Measurements from ENCODE around the gene PLA2G2F. TPM values are rescaled to one million over a fixed set of nuclear protein-coding genes. Genes with fewer than 3 reads are reported as not detected.

PLA2G2F gene
- total RNA-seq, 1 experiment from 2014 or later, result not detected

DNA sequence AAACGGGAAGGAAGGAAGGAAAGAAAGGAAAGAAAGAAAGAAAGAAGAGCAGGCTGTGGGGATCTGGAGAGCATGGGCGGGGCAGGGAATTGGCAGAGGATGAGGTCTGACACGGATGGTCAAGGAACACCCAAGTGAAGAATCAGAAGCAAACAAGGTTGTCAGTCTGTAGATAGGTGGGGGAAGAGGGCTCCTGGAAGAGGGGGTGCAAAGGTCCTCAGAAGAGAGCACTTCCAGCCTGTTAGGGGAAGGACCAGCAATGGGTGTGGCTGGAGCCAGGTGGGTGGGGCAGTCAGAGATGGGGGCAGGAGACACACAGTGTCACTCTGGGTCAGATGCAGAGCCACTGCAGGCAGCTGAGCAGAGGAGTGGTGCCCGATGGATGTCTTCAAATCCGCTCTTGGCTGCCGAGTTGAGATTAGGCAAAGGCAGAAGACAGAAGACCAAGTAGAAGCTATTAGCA is 58.2 kb downstream of the PLA2G2F start:
- Histone ChIP-seq H3K27ac (ENCODE audit: low read length) (no peak overlapping the region), H3K36me3 (ENCODE audit: control insufficient read depth, insufficient read depth, low read length) (no peaks in the 10 kb centered on the region), H3K27me3 (ENCODE audit: control insufficient read depth, insufficient read depth, low read length) (peaks cover 19% of the 10 kb centered on the region), H3K4me3 (ENCODE audit: low read depth in 2 of 2, low read length in 2 of 2) (no peak overlapping the region), H3K9me3 (ENCODE audit: control insufficient read depth, insufficient read depth, low read depth, low read length) (no peaks in the 10 kb centered on the region), H3K4me1 (ENCODE audit: control insufficient read depth, insufficient read depth, low read length) (no peaks in the 10 kb centered on the region)
- ChIA-PET POLR2A (no interaction called here), CTCF (interaction anchor here (0.5 kb wide), 1 partner anchor 16 kb away, joined by 8 read pairs; no protein-coding TSS in a partner anchor)
- TF ChIP-seq POLR2AphosphoS5 (IDR thresholded peaks at IDR 0.05; ENCODE audit: low read depth, low read length) (no peak), TCF7L2 (IDR thresholded peaks at IDR 0.05; ENCODE audit: low read depth, low read length) (no peak), SIN3A (IDR thresholded peaks at IDR 0.05; ENCODE audit: borderline replicate concordance, insufficient read depth, low read depth, low read length) (no peak)
- TF ChIP-seq, protein P1, sequence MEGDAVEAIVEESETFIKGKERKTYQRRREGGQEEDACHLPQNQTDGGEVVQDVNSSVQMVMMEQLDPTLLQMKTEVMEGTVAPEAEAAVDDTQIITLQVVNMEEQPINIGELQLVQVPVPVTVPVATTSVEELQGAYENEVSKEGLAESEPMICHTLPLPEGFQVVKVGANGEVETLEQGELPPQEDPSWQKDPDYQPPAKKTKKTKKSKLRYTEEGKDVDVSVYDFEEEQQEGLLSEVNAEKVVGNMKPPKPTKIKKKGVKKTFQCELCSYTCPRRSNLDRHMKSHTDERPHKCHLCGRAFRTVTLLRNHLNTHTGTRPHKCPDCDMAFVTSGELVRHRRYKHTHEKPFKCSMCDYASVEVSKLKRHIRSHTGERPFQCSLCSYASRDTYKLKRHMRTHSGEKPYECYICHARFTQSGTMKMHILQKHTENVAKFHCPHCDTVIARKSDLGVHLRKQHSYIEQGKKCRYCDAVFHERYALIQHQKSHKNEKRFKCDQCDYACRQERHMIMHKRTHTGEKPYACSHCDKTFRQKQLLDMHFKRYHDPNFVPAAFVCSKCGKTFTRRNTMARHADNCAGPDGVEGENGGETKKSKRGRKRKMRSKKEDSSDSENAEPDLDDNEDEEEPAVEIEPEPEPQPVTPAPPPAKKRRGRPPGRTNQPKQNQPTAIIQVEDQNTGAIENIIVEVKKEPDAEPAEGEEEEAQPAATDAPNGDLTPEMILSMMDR (IDR thresholded peaks at IDR 0.05), result no peak
- TF ChIP-seq, protein P2, sequence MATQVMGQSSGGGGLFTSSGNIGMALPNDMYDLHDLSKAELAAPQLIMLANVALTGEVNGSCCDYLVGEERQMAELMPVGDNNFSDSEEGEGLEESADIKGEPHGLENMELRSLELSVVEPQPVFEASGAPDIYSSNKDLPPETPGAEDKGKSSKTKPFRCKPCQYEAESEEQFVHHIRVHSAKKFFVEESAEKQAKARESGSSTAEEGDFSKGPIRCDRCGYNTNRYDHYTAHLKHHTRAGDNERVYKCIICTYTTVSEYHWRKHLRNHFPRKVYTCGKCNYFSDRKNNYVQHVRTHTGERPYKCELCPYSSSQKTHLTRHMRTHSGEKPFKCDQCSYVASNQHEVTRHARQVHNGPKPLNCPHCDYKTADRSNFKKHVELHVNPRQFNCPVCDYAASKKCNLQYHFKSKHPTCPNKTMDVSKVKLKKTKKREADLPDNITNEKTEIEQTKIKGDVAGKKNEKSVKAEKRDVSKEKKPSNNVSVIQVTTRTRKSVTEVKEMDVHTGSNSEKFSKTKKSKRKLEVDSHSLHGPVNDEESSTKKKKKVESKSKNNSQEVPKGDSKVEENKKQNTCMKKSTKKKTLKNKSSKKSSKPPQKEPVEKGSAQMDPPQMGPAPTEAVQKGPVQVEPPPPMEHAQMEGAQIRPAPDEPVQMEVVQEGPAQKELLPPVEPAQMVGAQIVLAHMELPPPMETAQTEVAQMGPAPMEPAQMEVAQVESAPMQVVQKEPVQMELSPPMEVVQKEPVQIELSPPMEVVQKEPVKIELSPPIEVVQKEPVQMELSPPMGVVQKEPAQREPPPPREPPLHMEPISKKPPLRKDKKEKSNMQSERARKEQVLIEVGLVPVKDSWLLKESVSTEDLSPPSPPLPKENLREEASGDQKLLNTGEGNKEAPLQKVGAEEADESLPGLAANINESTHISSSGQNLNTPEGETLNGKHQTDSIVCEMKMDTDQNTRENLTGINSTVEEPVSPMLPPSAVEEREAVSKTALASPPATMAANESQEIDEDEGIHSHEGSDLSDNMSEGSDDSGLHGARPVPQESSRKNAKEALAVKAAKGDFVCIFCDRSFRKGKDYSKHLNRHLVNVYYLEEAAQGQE (IDR thresholded peaks at IDR 0.05; ENCODE audit: insufficient read depth in 1 of 2, low read depth in 2 of 2, low read length in 1 of 2), result no peak
- no peak for DNase-seq (ENCODE audit: low read depth, low spot score)
- intact Hi-C loops (cut with micrococcal nuclease; ENCODE audit: unreplicated experiment) (loop anchor here (5.0 kb wide), 1 partner anchor 280 kb away; no protein-coding TSS in a partner anchor), in situ Hi-C loops (cut with HindIII; ENCODE audit: low pct_unique_long_range_greater_than_20kb, low sequenced_read_pairs) (no loop called here)
- BruUV-seq (replicated peaks), result no TSS peak
- ATAC-seq, result no peak

DNA sequence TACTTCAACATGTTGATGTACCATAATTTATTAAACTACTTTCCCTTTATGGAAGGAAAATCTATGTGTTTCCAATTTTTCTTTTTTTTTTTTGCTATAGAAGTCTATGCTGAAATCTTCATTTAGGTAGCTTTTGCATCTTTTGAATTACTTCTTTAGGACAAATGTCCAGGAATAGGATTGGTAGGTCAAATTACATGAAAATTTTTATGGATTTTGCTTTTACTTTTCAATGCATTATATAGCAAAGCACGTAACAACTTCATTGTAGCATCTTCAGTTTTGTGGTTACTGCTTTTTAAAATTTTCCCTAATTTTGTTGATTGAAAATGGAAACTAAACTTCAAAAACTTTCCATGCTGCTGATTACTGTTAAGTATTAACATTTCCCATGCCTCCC is 59.2 kb downstream of the PLA2G2F start:
- ATAC-seq (no peak), DNase-seq (ENCODE audit: low read depth, low spot score) (no peak)
- no TSS peak for BruUV-seq (replicated peaks)
- in situ Hi-C loops (cut with HindIII; ENCODE audit: low pct_unique_long_range_greater_than_20kb, low sequenced_read_pairs), result no loop called here
- Histone ChIP-seq H3K9me3 (ENCODE audit: control insufficient read depth, insufficient read depth, low read depth, low read length) (no peaks in the 10 kb centered on the region), H3K4me1 (ENCODE audit: control insufficient read depth, insufficient read depth, low read length) (no peaks in the 10 kb centered on the region), H3K27ac (ENCODE audit: low read length) (no peak overlapping the region), H3K4me3 (ENCODE audit: low read depth in 2 of 2, low read length in 2 of 2) (no peak overlapping the region), H3K36me3 (ENCODE audit: control insufficient read depth, insufficient read depth, low read length) (no peaks in the 10 kb centered on the region), H3K27me3 (ENCODE audit: control insufficient read depth, insufficient read depth, low read length) (peaks cover 17% of the 10 kb centered on the region)
- ChIA-PET CTCF (no interaction called here), POLR2A (no interaction called here)
- TF ChIP-seq, protein P2 (IDR thresholded peaks at IDR 0.05; ENCODE audit: insufficient read depth in 1 of 2, low read depth in 2 of 2, low read length in 1 of 2), result no peak
- TF ChIP-seq SIN3A (IDR thresholded peaks at IDR 0.05; ENCODE audit: borderline replicate concordance, insufficient read depth, low read depth, low read length) (no peak), POLR2AphosphoS5 (IDR thresholded peaks at IDR 0.05; ENCODE audit: low read depth, low read length) (no peak), TCF7L2 (IDR thresholded peaks at IDR 0.05; ENCODE audit: low read depth, low read length) (no peak)
- TF ChIP-seq, protein P1 (IDR thresholded peaks at IDR 0.05), result no peak
- intact Hi-C loops (cut with micrococcal nuclease; ENCODE audit: unreplicated experiment), result loop anchor here (5.0 kb wide), 1 partner anchor 281 kb away; no protein-coding TSS in a partner anchor
